Activated CD4-positive, CD25-positive, alpha-beta regulatory T cell treated with anti-CD3 and anti-CD28 coated beads, Interleukin-2, amount 50 U/mL, for 16 hours (primary cell): ENCODE results near the gene ZNF335.

ENCODE experiments used
- DNase-seq: peaks from one replicate; pipeline ENCODE4 v3.0.0-alpha.2; 2020; ENCODE audit warnings: low read depth, low spot score

ZNF335 gene

GRCh38 chr20:45951925-45952834 lies 19.8 kb downstream of the ZNF335 start:
- DNase-seq, result no peak

GRCh38 chr20:45950330-45950646 lies 21.7 kb downstream of the ZNF335 start:
- DNase-seq, result no peak

- DNase-seq, result no peak
Measured at GRCh38 chr20:45949542-45950329, 22.3 kb downstream of the ZNF335 start.

GRCh38 chr20:45948742-45949541 lies 23.1 kb downstream of the ZNF335 start:
- DNase-seq, result no peak

GRCh38 chr20:45948261-45948733 lies 23.7 kb downstream of the ZNF335 start:
- DNase-seq, result no peak

GRCh38 chr20:45947110-45947866 lies 24.7 kb downstream of the ZNF335 start:
- DNase-seq, result no peak

GRCh38 chr20:45946149-45946970 lies 25.6 kb downstream of the ZNF335 start:
- DNase-seq, result no peak

GRCh38 chr20:45945678-45946148 lies 26.3 kb downstream of the ZNF335 start:
- DNase-seq, result no peak

GRCh38 chr20:45944965-45945677 lies 26.9 kb downstream of the ZNF335 start:
- no peak for DNase-seq

- no peak for DNase-seq
Measured at GRCh38 chr20:45944151-45944964, 27.6 kb downstream of the ZNF335 start.

GRCh38 chr20:45943613-45944012 lies 28.4 kb downstream of the ZNF335 start:
- no peak for DNase-seq

- no peak for DNase-seq
Measured at GRCh38 chr20:45940469-45940868, 31.5 kb downstream of the ZNF335 start.

- DNase-seq, result no peak
Measured at GRCh38 chr20:45940053-45940452, 31.9 kb downstream of the ZNF335 start.

GRCh38 chr20:45938727-45939438 lies 33.1 kb downstream of the ZNF335 start:
- DNase-seq, result no peak

GRCh38 chr20:45937765-45938164 lies 34.2 kb downstream of the ZNF335 start:
- no peak for DNase-seq

- DNase-seq, result no peak
Measured at GRCh38 chr20:45935416-45936046, 36.5 kb downstream of the ZNF335 start.
